NT2/D1 (cell line): ENCODE measurements around the gene DBF4B.

Experiments used
- DNase-seq: peaks from one replicate; pipeline ENCODE4 v3.0.0-alpha.2; 2011; ENCODE audit warnings: low read depth, low spot score
- H3K27me3 ChIP-seq: 2 replicates; pipeline ENCODE4 v1.6.0; 2011; ENCODE audit warnings: mild to moderate bottlenecking; ENCODE audit not compliant: insufficient read length, insufficient read depth
- H3K36me3 ChIP-seq: 2 replicates; pipeline ENCODE4 v1.6.1; 2011; ENCODE audit warnings: mild to moderate bottlenecking, low read length, mixed read lengths; ENCODE audit not compliant: insufficient read depth, insufficient read length
- H3K4me1 ChIP-seq: 2 replicates; pipeline ENCODE4 v1.5.1; 2011; ENCODE audit not compliant: insufficient read depth, insufficient read length
- H3K4me3 ChIP-seq: 2 replicates; pipeline ENCODE4 v1.5.1; 2011; ENCODE audit warnings: low read depth; ENCODE audit not compliant: insufficient read length
- H3K9ac ChIP-seq: 2 replicates; pipeline ENCODE4 v1.6.0; 2011; ENCODE audit warnings: low read depth; ENCODE audit not compliant: insufficient read length
- H3K9me3 ChIP-seq: 2 replicates; pipeline ENCODE4 v1.5.1; 2011; ENCODE audit warnings: mild to moderate bottlenecking, low read length; ENCODE audit not compliant: insufficient read depth
- SUZ12 ChIP-seq: IDR thresholded peaks from 2 replicates; pipeline ENCODE4 v1.6.1; 2011; ENCODE audit not compliant: insufficient read length, insufficient read depth; ENCODE audit errors: extremely low read depth
- YY1 ChIP-seq: IDR thresholded peaks from 2 replicates; pipeline ENCODE4 v1.6.1; 2011; ENCODE audit not compliant: insufficient read length, insufficient read depth
- ZNF274 ChIP-seq: IDR thresholded peaks from 2 replicates; pipeline ENCODE4 v1.6.1; 2011; ENCODE audit warnings: mild to moderate bottlenecking, low read depth, low read length

Gene DBF4B

DNA sequence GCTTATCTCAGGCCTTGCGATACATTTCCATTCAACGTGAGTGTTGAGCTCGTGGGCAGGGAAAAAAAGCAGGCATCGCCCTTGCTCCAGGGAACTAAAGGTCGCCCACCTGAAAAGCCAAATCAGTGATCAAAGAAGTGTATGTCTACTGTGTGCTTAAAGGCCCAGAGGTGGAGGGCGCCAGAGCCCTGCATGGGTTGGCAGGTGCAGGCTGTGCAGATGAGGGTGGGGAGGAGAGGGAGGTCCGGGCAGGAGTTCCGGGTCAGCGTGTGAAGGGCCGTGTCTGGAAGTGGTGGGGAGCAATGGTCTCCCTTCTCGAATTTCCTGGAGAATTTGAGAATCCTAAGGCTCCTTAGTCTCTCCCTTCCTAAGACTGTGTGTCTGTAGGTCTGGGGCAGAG is 57.5 kb downstream of the DBF4B start:
- H3K27me3 ChIP-seq = peaks cover 2% of the 10 kb centered on the region
- no peak for TF ChIP-seq ZNF274
- no peak for TF ChIP-seq SUZ12
- no peak for TF ChIP-seq YY1
- H3K4me3 ChIP-seq = no peak overlapping the region
- H3K36me3 ChIP-seq = no peaks in the 10 kb centered on the region
- peaks cover 29% of the 10 kb centered on the region for H3K4me1 ChIP-seq
- no peak overlapping the region for H3K9ac ChIP-seq
- no peak for DNase-seq
- no peaks in the 10 kb centered on the region for H3K9me3 ChIP-seq

DNA sequence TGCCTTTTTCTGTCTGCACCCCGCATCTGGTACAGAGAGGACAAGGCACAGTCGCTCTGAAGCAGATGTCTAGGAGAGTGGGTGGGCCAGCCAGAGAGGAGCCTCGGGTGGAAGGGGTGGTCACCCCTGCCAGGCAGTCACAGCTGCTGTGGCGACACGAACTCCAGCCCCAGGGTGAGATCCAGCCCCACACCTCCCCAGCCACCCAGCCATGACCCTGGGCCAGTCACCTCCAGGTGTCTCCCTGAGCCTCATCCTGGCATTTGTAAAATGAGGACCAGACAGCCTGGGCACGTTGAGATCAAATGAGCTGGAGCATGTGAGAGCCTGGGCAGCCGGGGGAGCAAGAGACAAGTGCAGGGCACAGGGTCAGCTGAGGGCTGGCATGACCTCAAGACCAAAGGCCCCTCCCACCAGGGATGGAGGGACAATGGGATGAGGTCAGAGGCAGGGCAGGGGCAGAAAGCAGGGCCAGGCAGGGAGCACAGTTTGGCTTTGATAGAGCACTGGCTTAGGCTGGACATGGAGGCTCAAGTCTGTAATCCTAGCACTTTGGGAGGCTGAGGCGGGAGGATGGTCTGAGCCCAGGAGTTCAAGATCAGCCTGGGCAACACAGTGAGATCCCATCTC is 58.1 kb downstream of the DBF4B start:
- Histone ChIP-seq H3K4me3 (no peak overlapping the region), H3K9me3 (no peaks in the 10 kb centered on the region), H3K27me3 (no peaks in the 10 kb centered on the region), H3K36me3 (no peaks in the 10 kb centered on the region), H3K4me1 (peaks cover 26% of the 10 kb centered on the region), H3K9ac (no peak overlapping the region)
- no peak for DNase-seq
- TF ChIP-seq SUZ12 (no peak), YY1 (no peak), ZNF274 (no peak)

DNA sequence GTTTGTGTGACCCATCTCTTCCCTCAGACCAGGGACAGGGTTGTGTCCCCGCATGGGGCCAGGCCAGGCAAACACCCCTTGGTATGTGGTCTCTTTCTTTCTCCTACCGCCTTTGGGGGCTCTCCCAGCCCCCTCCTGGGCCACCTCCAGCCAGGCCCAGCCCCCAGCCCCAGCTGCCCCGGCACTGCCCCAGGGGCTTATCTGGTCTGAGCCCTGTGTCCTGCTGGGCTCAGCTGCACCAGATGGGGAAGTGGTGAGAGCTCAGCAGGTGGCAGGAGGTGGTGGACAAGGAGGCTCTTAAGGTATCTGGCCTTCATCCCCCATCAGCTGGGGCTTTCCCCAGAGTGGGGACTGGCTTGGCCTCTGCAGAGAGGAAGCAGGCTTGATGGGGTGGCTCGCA is 59.0 kb downstream of the DBF4B start:
- no peak for DNase-seq
- Histone ChIP-seq H3K36me3 (no peaks in the 10 kb centered on the region), H3K4me1 (peaks cover 26% of the 10 kb centered on the region), H3K9me3 (no peaks in the 10 kb centered on the region), H3K9ac (no peak overlapping the region), H3K27me3 (no peaks in the 10 kb centered on the region), H3K4me3 (no peak overlapping the region)
- TF ChIP-seq YY1 (no peak), SUZ12 (no peak), ZNF274 (no peak)

DNA sequence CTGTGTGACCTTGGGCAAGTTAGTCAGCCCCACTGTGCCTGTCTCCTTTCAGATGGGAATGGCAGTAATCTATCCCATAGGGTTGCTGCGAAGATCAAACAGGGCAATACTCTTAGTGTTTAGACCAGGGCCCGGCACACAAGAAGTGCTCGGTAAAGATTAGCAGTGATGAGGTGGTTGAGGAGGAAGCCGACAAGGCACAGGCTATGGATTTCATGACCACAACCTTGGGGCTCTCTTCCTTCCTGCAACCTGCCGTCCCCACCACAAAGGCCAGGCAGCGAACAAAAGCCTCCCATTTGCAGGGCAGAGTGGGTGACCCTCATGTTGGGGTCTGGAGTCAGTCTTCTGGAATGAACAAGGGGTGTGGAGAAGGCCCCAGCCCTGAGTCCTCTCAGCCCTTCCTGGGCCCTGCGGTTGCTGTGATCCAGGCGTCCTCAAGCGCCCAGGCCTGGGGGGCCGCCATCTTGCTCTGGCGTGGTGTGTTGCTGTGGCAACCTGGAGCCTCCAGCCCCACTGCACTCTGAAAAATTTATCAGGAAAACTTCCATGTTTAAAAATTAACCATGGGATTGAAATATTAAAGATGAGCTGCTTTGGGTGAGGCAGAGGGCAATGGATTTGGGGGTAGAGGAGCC is 60.2 kb downstream of the DBF4B start:
- no peak overlapping the region for H3K9ac ChIP-seq
- H3K4me1 ChIP-seq = peaks cover 26% of the 10 kb centered on the region
- H3K27me3 ChIP-seq = no peaks in the 10 kb centered on the region
- no peak overlapping the region for H3K4me3 ChIP-seq
- DNase-seq = no peak
- H3K9me3 ChIP-seq = no peaks in the 10 kb centered on the region
- no peaks in the 10 kb centered on the region for H3K36me3 ChIP-seq
- TF ChIP-seq SUZ12 (no peak), YY1 (no peak), ZNF274 (no peak)

DNA sequence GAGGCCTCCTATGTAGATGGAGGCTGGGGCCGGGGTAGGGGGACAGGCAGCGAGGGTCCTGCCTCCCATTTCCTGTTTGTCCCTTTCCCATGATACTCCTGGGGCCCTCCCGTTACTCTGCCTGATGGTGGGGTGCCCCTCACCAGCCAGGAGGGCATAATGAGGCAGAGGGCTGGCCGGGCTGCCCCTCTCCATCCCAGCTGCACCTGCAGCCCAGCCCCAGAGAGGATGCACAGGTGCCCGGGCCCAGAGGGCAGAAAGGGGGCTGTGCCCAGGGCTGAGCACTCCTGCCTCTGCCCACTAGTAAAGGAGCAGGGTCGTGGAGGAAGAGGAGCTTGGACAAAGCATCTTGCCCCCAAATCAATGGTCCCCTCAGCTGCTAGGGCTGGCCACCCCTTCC is 60.8 kb downstream of the DBF4B start:
- H3K36me3 ChIP-seq = no peaks in the 10 kb centered on the region
- no peak for DNase-seq
- H3K9ac ChIP-seq = no peak overlapping the region

DNA sequence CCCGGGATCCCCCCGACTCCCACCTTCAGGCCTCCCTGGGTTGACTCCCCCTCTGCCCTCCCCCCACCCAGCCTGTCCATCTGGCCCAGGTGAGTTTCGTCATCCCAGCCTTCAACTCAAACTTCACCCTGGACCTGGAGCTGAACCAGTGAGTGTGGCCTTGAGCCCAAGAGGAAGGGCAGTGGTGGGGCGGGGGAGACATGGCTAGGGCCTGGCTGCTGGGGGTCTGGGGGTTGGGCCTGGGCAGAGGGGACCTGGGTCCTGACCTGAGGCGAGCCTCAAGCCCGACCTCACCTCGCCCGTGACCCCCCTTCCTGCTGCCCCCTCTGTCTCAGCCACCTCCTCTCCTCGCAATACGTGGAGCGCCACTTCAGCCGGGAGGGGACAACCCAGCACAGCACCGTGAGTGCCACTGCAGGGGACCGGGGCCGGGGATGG is 61.2 kb downstream of the DBF4B start:
- TF ChIP-seq YY1 (no peak), ZNF274 (no peak), SUZ12 (no peak)
- H3K36me3 ChIP-seq = no peaks in the 10 kb centered on the region
- no peak overlapping the region for H3K9ac ChIP-seq
- no peak for DNase-seq
- H3K27me3 ChIP-seq = no peaks in the 10 kb centered on the region
- H3K4me3 ChIP-seq = no peak overlapping the region
- peaks cover 29% of the 10 kb centered on the region for H3K4me1 ChIP-seq
- H3K9me3 ChIP-seq = no peaks in the 10 kb centered on the region

More for the DNA sequence above, 60.8 kb downstream of the DBF4B start:
- Histone ChIP-seq H3K9me3 (no peaks in the 10 kb centered on the region), H3K27me3 (no peaks in the 10 kb centered on the region), H3K4me1 (peaks cover 26% of the 10 kb centered on the region), H3K4me3 (no peak overlapping the region)
- TF ChIP-seq YY1 (no peak), SUZ12 (no peak), ZNF274 (no peak)

DNA sequence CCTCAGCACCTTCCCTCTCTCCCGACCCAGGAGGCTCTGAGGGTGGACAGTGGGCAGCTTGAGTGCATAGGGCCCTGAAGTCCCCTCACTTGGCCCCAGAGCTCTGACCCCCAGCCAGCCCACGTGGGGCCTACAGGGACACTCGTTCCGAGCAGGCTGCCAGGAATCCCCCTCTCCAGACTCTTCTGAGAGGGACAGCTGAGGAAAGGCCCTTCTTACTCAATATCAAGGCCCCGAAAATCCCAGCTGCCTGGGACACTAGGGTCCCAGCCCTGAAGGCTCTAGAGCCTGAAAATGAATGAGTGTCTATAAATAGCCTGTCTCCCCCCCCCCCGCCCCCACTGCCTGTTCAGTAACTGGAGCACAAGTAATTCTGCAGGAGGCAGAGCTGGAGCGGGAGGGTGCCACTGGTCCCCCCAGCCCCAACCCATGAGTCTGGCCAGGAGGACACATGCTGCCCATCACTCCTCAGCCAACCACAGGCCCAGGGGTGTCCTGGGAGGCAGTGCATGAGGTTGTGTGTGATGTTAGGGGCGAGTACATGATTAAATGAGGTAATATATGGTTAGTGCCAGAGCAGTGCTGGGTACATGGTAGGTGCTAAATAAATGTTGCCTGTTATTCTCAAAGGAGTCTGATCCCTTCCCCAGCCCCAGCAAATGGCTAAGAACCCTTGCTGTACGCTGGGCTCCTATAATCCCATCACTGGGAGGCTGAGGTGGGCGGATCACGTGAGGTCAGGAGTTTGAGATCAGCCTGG is 61.9 kb downstream of the DBF4B start:
- no peaks in the 10 kb centered on the region for H3K9me3 ChIP-seq
- peaks cover 29% of the 10 kb centered on the region for H3K4me1 ChIP-seq
- no peaks in the 10 kb centered on the region for H3K27me3 ChIP-seq
- no peak for DNase-seq
- no peak overlapping the region for H3K9ac ChIP-seq
- no peaks in the 10 kb centered on the region for H3K36me3 ChIP-seq
- TF ChIP-seq SUZ12 (no peak), ZNF274 (no peak), YY1 (no peak)
- no peak overlapping the region for H3K4me3 ChIP-seq
